ENCODE measurements around the gene ADAMTSL1. TPM values are rescaled to one million over a fixed set of nuclear protein-coding genes. Genes with fewer than 3 reads are reported as not detected.

The ADAMTSL1 gene
- total and polyA plus RNA-seq, 2 experiments from 2014 or later, result 2.3 to 5.0 TPM

DNA sequence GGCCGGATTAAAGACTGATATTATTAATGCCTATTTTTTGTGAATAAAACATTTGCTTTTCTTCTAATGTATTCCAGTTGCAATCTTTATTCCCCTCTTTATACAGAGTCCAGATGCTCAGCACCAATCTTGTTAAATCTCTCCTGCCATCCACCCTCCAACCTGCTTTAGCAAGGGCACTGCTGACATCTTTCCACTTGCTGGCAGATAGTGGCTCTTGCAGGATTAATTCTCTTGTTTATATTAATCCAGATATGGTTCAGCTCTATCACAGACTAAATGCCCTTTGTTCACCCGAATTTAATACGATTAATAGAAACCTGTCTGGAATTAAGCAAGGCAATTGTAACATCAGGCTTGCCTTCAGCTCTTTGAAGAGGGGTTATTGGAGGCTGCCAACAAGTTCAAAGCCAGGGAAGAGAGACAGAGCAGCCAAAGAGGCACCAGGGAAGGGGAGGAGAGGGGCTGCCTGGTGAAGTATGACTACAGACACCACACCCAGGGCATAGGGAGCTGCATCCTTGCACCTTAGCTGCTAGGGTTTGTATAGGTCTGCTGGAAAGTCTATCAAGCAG lies 322.8 kb downstream of the ADAMTSL1 start (continued):
- TF ChIP-seq, protein P1, sequence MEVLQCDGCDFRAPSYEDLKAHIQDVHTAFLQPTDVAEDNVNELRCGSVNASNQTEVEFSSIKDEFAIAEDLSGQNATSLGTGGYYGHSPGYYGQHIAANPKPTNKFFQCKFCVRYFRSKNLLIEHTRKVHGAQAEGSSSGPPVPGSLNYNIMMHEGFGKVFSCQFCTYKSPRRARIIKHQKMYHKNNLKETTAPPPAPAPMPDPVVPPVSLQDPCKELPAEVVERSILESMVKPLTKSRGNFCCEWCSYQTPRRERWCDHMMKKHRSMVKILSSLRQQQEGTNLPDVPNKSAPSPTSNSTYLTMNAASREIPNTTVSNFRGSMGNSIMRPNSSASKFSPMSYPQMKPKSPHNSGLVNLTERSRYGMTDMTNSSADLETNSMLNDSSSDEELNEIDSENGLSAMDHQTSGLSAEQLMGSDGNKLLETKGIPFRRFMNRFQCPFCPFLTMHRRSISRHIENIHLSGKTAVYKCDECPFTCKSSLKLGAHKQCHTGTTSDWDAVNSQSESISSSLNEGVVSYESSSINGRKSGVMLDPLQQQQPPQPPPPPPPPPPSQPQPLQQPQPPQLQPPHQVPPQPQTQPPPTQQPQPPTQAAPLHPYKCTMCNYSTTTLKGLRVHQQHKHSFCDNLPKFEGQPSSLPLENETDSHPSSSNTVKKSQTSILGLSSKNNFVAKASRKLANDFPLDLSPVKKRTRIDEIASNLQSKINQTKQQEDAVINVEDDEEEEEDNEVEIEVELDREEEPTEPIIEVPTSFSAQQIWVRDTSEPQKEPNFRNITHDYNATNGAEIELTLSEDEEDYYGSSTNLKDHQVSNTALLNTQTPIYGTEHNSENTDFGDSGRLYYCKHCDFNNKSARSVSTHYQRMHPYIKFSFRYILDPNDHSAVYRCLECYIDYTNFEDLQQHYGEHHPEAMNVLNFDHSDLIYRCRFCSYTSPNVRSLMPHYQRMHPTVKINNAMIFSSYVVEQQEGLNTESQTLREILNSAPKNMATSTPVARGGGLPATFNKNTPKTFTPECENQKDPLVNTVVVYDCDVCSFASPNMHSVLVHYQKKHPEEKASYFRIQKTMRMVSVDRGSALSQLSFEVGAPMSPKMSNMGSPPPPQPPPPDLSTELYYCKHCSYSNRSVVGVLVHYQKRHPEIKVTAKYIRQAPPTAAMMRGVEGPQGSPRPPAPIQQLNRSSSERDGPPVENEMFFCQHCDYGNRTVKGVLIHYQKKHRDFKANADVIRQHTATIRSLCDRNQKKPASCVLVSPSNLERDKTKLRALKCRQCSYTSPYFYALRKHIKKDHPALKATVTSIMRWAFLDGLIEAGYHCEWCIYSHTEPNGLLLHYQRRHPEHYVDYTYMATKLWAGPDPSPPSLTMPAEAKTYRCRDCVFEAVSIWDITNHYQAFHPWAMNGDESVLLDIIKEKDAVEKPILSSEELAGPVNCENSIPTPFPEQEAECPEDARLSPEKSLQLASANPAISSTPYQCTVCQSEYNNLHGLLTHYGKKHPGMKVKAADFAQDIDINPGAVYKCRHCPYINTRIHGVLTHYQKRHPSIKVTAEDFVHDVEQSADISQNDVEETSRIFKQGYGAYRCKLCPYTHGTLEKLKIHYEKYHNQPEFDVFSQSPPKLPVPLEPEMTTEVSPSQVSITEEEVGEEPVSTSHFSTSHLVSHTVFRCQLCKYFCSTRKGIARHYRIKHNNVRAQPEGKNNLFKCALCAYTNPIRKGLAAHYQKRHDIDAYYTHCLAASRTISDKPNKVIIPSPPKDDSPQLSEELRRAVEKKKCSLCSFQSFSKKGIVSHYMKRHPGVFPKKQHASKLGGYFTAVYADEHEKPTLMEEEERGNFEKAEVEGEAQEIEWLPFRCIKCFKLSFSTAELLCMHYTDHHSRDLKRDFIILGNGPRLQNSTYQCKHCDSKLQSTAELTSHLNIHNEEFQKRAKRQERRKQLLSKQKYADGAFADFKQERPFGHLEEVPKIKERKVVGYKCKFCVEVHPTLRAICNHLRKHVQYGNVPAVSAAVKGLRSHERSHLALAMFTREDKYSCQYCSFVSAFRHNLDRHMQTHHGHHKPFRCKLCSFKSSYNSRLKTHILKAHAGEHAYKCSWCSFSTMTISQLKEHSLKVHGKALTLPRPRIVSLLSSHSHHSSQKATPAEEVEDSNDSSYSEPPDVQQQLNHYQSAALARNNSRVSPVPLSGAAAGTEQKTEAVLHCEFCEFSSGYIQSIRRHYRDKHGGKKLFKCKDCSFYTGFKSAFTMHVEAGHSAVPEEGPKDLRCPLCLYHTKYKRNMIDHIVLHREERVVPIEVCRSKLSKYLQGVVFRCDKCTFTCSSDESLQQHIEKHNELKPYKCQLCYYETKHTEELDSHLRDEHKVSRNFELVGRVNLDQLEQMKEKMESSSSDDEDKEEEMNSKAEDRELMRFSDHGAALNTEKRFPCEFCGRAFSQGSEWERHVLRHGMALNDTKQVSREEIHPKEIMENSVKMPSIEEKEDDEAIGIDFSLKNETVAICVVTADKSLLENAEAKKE (CRISPR knock-in tag; IDR thresholded peaks at IDR 0.05), result no peak
- TF ChIP-seq ZNF114 (CRISPR knock-in tag; IDR thresholded peaks at IDR 0.05), result no peak
- no peak for TF ChIP-seq ETS1 (IDR thresholded peaks at IDR 0.05)
- TF ChIP-seq POLR2AphosphoS5 (IDR thresholded peaks at IDR 0.05; ENCODE audit: low read depth), result no peak
- TF ChIP-seq ZNF331 (CRISPR knock-in tag; IDR thresholded peaks at IDR 0.05; ENCODE audit: low read depth), result no peak
- no peak for TF ChIP-seq CTCF (conservative IDR thresholded peaks at IDR 0.05; ENCODE audit: low read depth in 2 of 2)

DNA sequence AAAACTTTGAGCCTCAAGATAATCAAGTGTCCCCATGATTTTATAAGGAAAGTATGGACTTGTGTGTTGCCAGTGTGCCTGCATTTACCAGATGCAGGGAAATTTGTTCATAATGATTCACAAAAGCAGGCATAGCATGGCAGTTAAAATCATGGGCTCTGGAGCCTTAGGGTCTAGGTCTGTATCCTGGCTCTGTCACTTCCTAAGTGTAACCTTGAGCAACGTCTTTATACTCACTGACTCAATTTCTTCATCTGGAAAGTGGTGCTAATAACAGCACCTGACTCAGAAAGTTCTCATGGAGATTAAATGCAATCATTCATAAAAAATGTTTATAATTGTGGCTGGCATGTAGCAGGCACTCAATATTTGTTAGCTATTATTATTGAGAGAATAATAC lies 324.2 kb downstream of the ADAMTSL1 start:
- peaks cover 7% of the 10 kb centered on the region for H3K4me1 Mint-ChIP-seq
- H3K27ac ChIP-seq (ENCODE audit: low read depth), result no peak overlapping the region
- no peaks in the 10 kb centered on the region for H3K4me1 ChIP-seq (ENCODE audit: insufficient read depth)
- no peak overlapping the region for H3K4me3 Mint-ChIP-seq
- H2AFZ ChIP-seq, result no peak overlapping the region
- H3K4me2 ChIP-seq, result no peak overlapping the region
- no peaks in the 10 kb centered on the region for H3F3A ChIP-seq (replicated peaks; ENCODE audit: low read depth)
- H3K9me2 ChIP-seq (ENCODE audit: insufficient read depth), result no peaks in the 10 kb centered on the region
- H3K36me3 ChIP-seq (ENCODE audit: insufficient read depth), result no peaks in the 10 kb centered on the region
- DNase-seq (ENCODE audit: low spot score) (no peak), ATAC-seq (no peak)
- no peaks in the 10 kb centered on the region for H3K27me3 ChIP-seq (ENCODE audit: insufficient read depth)
- H3K27ac Mint-ChIP-seq, result no peak overlapping the region
- no peaks in the 10 kb centered on the region for H3K79me2 ChIP-seq (replicated peaks; ENCODE audit: insufficient read depth)
- H3K4me3 ChIP-seq, result no peak overlapping the region
- H3K9me3 Mint-ChIP-seq, result no peaks in the 10 kb centered on the region
- no peaks in the 10 kb centered on the region for H4K20me1 ChIP-seq (replicated peaks; ENCODE audit: insufficient read depth)
- H3K36me3 Mint-ChIP-seq (ENCODE audit: low read depth), result no peaks in the 10 kb centered on the region
- no peaks in the 10 kb centered on the region for H3K27me3 Mint-ChIP-seq (ENCODE audit: insufficient read depth, low read depth, poor library complexity)
- TF ChIP-seq ZNF114 (CRISPR knock-in tag; IDR thresholded peaks at IDR 0.05) (no peak), STAT1 (IDR thresholded peaks at IDR 0.05; ENCODE audit: unreplicated experiment) (no peak), ETS1 (IDR thresholded peaks at IDR 0.05) (no peak), EZH2phosphoT487 (IDR thresholded peaks at IDR 0.05; ENCODE audit: unreplicated experiment) (no peak), JUNB (IDR thresholded peaks at IDR 0.05; ENCODE audit: unreplicated experiment) (no peak), CREB1 (CRISPR knock-in tag; IDR thresholded peaks at IDR 0.05; ENCODE audit: low read depth) (no peak), CTCF (conservative IDR thresholded peaks at IDR 0.05; ENCODE audit: low read depth in 2 of 2) (no peak), POLR2AphosphoS5 (IDR thresholded peaks at IDR 0.05; ENCODE audit: low read depth) (no peak)
